Psoas muscle (tissue), 8 donors: ENCODE results near the gene TC2N. TPM values are rescaled to one million over a fixed set of nuclear protein-coding genes. Genes with fewer than 3 reads are reported as not detected.

ENCODE experiments used
- ATAC-seq, 4 donors: fragments of 200-7000 bp; cut with Tn5 transposase; one replicate each; pipeline ENCODE4 v1.9.1; 2020; ENCODE audit warnings: moderate library complexity in 3 of 4, mild to moderate bottlenecking in 2 of 4
- DNase-seq, 2 donors: peaks; one replicate each; pipeline ENCODE4 v3.0.0-alpha.2; 2020
- H3K27ac ChIP-seq: fragments of 200-600 bp; one replicate; pipeline ENCODE4 v1.8.0; 2022
- H3K27me3 ChIP-seq, 3 donors: fragments of 200-600 bp in 1 of 3; one replicate each; pipeline versions ENCODE4 v1.6.1 to v1.8.0; 2013 to 2022; ENCODE audit warnings: low read length in 2 of 3, mild to moderate bottlenecking in 2 of 3, moderate library complexity in 1 of 3; ENCODE audit not compliant: insufficient read depth in 3 of 3
- H3K36me3 ChIP-seq, 2 donors: fragments of 200-600 bp in 1 of 2; one replicate each; pipeline versions ENCODE4 v1.6.1 to v1.8.0; 2013 to 2022; ENCODE audit warnings: low read depth in 1 of 2, mild to moderate bottlenecking in 1 of 2, moderate library complexity in 1 of 2; ENCODE audit not compliant: insufficient read depth in 1 of 2
- H3K4me1 ChIP-seq: fragments of 200-600 bp; one replicate; pipeline ENCODE4 v1.8.0; 2022
- H3K4me3 ChIP-seq: fragments of 200-600 bp; one replicate; pipeline ENCODE4 v1.8.0; 2022; ENCODE audit warnings: mild to moderate bottlenecking
- H3K9me3 ChIP-seq: fragments of 200-600 bp; one replicate; pipeline ENCODE4 v1.8.0; 2022
- WGBS, 3 donors: extraction: QIAGEN DNeasy Blood & Tissue Kit; methylation state at CpG; one replicate each; pipeline versions ENCODE4 v1.1.6 to v1.1.7; 2013; 5-methylcytosine and 5-hydroxymethylcytosine counted together
- intact Hi-C, 2 donors: fragments of 100-400 bp; cut with DNase I; formaldehyde crosslinking; loops; one replicate each; pipeline versions ENCODE4 v1.11.0 to v1.14.2; 2022
- polyA plus RNA-seq, 3 donors: library from polyadenylated mRNA; stranded (reverse); fragments of 200-250 nt; gene quantifications; one replicate each; pipeline ENCODE4 v1.2.3, GENCODE V29; 2013
- total RNA-seq, 4 donors: library from RNA; stranded (reverse); fragmentation: NEBNext Ultra II Directional in 2 of 4; extraction: Animal tissue kit (Norgen Biotek cat#: 25700) in 2 of 4; gene quantifications; one replicate each; pipeline versions ENCODE4 v1.2.1 to v1.2.4, GENCODE V29; 2021 to 2023
- TF ChIP-seq, protein P1 (sequence below): fragments of 200-600 bp; IDR thresholded peaks from one replicate; pipeline ENCODE4 v1.8.0; 2022; ENCODE audit warnings: antibody characterized with exemption
- donor health status: healthy with polysubstance abuse.
- donor health status: DM: no; HTN: no; CAD: no; lungs with moderate emphysema.
- donor health status: Bipolar disorder and iron deficiency.
- donor health status: healthy.
- donor health status: DM: yes; HTN: yes; CAD: no.
- donor health status: DM: no; HTN: no; CAD: no.
- donor health status: DM: no; HTN: no; CAD: no.
- donor health status: DM: yes; HTN: yes; CAD: no.

Gene TC2N
- total and polyA plus RNA-seq, 7 donors: 1.2 to 4.3 (median 2.3) TPM

DNA sequence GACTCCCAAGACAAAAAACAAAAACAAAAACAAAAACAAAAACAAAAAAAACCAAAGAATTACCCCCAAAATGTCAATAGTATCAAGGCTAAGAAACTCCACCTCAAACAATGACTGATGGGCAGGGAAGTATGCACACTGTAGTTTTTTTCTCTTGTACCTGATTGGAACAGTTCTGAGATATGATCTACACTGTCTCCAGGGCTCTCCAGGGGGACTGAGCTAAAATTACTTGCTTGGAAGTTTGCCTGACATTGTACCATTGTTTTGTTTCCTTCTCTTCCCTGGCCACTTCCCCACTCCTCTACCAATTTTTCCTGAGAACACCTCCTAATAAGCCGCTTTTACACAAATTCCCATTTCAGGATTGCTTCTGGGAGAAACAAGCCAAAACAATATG is 113.2 kb downstream of the TC2N start:
- H3K36me3 ChIP-seq: no peaks in the 10 kb centered on the region
- no peaks in the 10 kb centered on the region for H3K9me3 ChIP-seq
- TF ChIP-seq, protein P1, sequence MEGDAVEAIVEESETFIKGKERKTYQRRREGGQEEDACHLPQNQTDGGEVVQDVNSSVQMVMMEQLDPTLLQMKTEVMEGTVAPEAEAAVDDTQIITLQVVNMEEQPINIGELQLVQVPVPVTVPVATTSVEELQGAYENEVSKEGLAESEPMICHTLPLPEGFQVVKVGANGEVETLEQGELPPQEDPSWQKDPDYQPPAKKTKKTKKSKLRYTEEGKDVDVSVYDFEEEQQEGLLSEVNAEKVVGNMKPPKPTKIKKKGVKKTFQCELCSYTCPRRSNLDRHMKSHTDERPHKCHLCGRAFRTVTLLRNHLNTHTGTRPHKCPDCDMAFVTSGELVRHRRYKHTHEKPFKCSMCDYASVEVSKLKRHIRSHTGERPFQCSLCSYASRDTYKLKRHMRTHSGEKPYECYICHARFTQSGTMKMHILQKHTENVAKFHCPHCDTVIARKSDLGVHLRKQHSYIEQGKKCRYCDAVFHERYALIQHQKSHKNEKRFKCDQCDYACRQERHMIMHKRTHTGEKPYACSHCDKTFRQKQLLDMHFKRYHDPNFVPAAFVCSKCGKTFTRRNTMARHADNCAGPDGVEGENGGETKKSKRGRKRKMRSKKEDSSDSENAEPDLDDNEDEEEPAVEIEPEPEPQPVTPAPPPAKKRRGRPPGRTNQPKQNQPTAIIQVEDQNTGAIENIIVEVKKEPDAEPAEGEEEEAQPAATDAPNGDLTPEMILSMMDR: no peak
- DNase-seq (no peak), ATAC-seq (no peak)
- intact Hi-C loops: no loop called here
- no peak overlapping the region for H3K4me3 ChIP-seq
- H3K4me1 ChIP-seq: no peaks in the 10 kb centered on the region
- no peaks in the 10 kb centered on the region for H3K27me3 ChIP-seq
- H3K27ac ChIP-seq: no peak overlapping the region
- 78 to 87% (median 85%) methylated on average over 1 of the region's 1 CpG for WGBS, 3 donors

DNA sequence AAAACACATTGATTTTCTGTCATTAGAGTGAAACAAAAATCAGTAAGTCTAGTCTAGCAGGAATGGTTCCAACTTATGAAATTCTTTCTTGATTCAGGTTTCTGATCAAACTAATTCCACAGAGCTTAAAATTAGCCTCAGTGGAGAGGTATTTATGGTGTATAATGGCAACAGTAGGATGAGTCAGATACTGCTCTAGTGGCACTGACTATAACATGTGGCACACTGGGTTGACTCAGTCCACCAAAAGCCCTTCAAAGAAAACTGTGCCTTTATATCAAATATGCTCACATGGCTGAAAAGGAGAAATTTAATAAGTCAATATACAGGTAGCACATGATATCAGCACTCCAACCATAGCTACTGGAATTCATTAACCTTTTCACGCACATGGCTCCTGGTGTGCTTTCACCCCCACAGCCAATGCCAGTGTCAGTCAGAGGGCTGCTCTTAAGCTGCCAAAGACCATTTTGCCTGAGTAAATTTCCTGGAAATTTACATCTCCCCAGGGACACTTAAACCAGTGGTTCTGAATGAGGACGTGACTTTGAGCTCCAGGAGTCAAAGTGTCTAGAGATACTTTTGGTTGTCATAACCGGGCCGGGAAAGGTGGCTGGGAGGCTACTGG is 113.7 kb downstream of the TC2N start:
- ATAC-seq (no peak), DNase-seq (no peak)
- TF ChIP-seq, protein P1: no peak
- intact Hi-C loops: no loop called here
- whole genome bisulfite sequencing, 3 donors: 42 to 46% (median 42%) methylated on average over 4 of the region's 4 CpGs
- no peak overlapping the region for H3K4me3 ChIP-seq
- H3K27ac ChIP-seq: no peak overlapping the region
- no peaks in the 10 kb centered on the region for H3K27me3 ChIP-seq
- no peaks in the 10 kb centered on the region for H3K4me1 ChIP-seq
- H3K9me3 ChIP-seq: no peaks in the 10 kb centered on the region
- no peaks in the 10 kb centered on the region for H3K36me3 ChIP-seq

DNA sequence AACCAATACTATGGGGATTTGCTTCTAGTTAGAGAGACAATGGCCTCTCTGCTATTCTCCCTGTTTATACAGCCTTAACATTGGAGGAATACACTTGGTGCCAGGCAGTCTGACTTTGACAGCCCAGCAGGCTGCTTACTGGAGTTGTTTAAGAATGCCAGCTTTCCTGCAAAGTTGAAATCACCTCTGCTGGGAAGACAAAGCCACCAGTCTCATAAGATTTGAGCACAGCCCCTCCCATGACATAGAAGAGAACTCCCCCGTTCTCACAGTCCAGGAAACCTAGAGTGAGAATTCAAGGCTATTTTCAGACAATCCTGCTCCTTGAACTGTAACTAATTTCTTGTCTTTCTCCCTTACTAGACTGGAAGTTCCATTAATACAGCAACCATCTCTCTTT is 114.4 kb downstream of the TC2N start:
- H3K27me3 ChIP-seq: no peaks in the 10 kb centered on the region
- intact Hi-C loops: no loop called here
- no peaks in the 10 kb centered on the region for H3K4me1 ChIP-seq
- no peak overlapping the region for H3K27ac ChIP-seq
- ATAC-seq (no peak), DNase-seq (no peak)
- H3K9me3 ChIP-seq: no peaks in the 10 kb centered on the region
- WGBS, 3 donors: 24 to 35% (median 35%) methylated on average over 1 of the region's 1 CpG
- no peaks in the 10 kb centered on the region for H3K36me3 ChIP-seq
- TF ChIP-seq, protein P1: no peak
- no peak overlapping the region for H3K4me3 ChIP-seq

DNA sequence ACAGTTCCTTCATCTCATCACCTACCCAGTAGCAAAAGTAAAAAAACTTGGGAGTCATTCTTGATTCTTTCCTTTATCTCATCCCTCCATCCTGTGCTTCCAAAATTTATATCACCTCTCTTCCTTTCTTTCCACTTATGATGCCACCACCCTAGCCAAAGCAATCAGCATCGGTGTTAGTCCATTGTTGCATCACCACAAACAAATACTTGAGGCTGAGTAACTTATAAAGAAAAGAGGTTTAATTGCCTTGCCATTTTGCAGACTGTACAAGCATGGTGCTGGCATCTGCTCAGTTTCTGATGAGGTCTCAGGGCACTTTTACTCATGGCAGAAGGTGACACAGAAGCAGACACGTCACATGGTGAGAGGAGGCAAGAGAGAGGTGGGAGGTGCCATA is 115.6 kb downstream of the TC2N start:
- H3K9me3 ChIP-seq: no peaks in the 10 kb centered on the region
- DNase-seq: no peak
- no peaks in the 10 kb centered on the region for H3K27me3 ChIP-seq
- TF ChIP-seq, protein P1: no peak
- H3K4me3 ChIP-seq: no peak overlapping the region
- intact Hi-C loops: no loop called here
- H3K27ac ChIP-seq: no peak overlapping the region
- no peaks in the 10 kb centered on the region for H3K36me3 ChIP-seq
- 82 to 92% (median 87%) methylated on average over 2 of the region's 2 CpGs for WGBS, 3 donors
- no peaks in the 10 kb centered on the region for H3K4me1 ChIP-seq
- ATAC-seq: no peak

DNA sequence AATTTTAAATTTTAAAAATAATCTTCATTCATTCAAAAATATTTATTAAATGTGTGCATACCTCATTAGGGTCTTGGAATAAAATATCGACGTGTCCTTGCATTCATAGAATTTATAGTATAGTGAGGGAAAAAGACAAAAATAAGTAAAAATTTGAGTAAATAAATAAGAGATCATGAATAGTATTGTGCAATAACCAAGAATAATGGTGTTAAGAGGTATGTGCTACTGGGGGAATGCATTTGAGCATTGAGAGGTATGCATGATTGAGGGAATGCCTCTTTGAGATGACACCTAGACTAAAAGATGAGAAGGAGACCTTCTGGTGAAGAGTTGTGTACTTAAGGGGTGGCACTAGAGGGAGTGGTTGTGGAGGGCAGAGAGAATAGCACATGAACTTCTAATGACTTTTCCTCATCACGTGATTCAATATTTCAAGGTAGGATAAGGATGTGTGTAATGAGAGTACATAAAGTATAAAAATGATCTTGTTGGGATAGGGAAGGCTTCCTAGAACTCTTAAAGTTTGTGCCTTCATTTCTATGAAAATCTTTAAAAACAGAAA is 116.6 kb downstream of the TC2N start:
- no peaks in the 10 kb centered on the region for H3K4me1 ChIP-seq
- no peaks in the 10 kb centered on the region for H3K36me3 ChIP-seq
- intact Hi-C loops: no loop called here
- 89 to 94% (median 91%) methylated on average over 3 of the region's 3 CpGs for WGBS, 3 donors
- H3K4me3 ChIP-seq: no peak overlapping the region
- TF ChIP-seq, protein P1: no peak
- DNase-seq: no peak
- ATAC-seq: no peak
- no peak overlapping the region for H3K27ac ChIP-seq
- no peaks in the 10 kb centered on the region for H3K27me3 ChIP-seq
- H3K9me3 ChIP-seq: no peaks in the 10 kb centered on the region
